ENCODE data around the gene BPIFB3. TPM values are rescaled to one million over a fixed set of nuclear protein-coding genes. Genes with fewer than 3 reads are reported as not detected.

Gene BPIFB3
- total RNA-seq, 1 donor from 2014 or later: not detected

GRCh38 chr20:33037456-33037855, 16.2 kb upstream of the BPIFB3 start:
- Histone ChIP-seq H3K36me3 (no peaks in the 10 kb centered on the region), H3K9me3 (ENCODE audit: low read depth) (no peaks in the 10 kb centered on the region), H3K79me2 (ENCODE audit: low read depth) (no peaks in the 10 kb centered on the region), H3K9ac (no peak overlapping the region), H4K20me1 (ENCODE audit: low read depth) (no peaks in the 10 kb centered on the region), H3K4me1 (no peaks in the 10 kb centered on the region), H3K4me2 (no peak overlapping the region), H3F3A (ENCODE audit: low read depth) (no peaks in the 10 kb centered on the region), H3K27me3 (peaks cover 26% of the 10 kb centered on the region), H2AFZ (replicated peaks) (no peak overlapping the region), H3K27ac (no peak overlapping the region), H3K4me3 (no peak overlapping the region)
- H3K36me3 Mint-ChIP-seq: no peaks in the 10 kb centered on the region
- H3K27me3 Mint-ChIP-seq (ENCODE audit: insufficient read depth, low read depth): peaks cover 13% of the 10 kb centered on the region
- H3K4me3 Mint-ChIP-seq: no peak overlapping the region
- no peak overlapping the region for H3K27ac Mint-ChIP-seq
- no peak for TF ChIP-seq CTCF (IDR thresholded peaks at IDR 0.05)
- TF ChIP-seq EZH2 (IDR thresholded peaks at IDR 0.05): no peak
- TF ChIP-seq EZH2phosphoT487 (IDR thresholded peaks at IDR 0.05): no peak
- DNase-seq (ENCODE audit: low spot score): no peak
- H3K9me3 Mint-ChIP-seq: no peaks in the 10 kb centered on the region
- no peaks in the 10 kb centered on the region for H3K4me1 Mint-ChIP-seq

- no peak for DNase-seq (ENCODE audit: low spot score)
- Histone ChIP-seq H3K27ac (no peak overlapping the region), H3K4me2 (no peak overlapping the region), H2AFZ (replicated peaks) (no peak overlapping the region), H3K9ac (no peak overlapping the region), H3K36me3 (no peaks in the 10 kb centered on the region), H3F3A (ENCODE audit: low read depth) (no peaks in the 10 kb centered on the region), H4K20me1 (ENCODE audit: low read depth) (no peaks in the 10 kb centered on the region), H3K79me2 (ENCODE audit: low read depth) (no peaks in the 10 kb centered on the region), H3K4me1 (no peaks in the 10 kb centered on the region), H3K27me3 (peaks cover 26% of the 10 kb centered on the region), H3K4me3 (no peak overlapping the region), H3K9me3 (ENCODE audit: low read depth) (no peaks in the 10 kb centered on the region)
- TF ChIP-seq EZH2phosphoT487 (IDR thresholded peaks at IDR 0.05) (no peak), CTCF (IDR thresholded peaks at IDR 0.05) (no peak), EZH2 (IDR thresholded peaks at IDR 0.05) (no peak)
- Mint-ChIP-seq H3K36me3 (no peaks in the 10 kb centered on the region), H3K27ac (no peak overlapping the region), H3K4me3 (no peak overlapping the region), H3K9me3 (no peaks in the 10 kb centered on the region), H3K4me1 (no peaks in the 10 kb centered on the region), H3K27me3 (ENCODE audit: insufficient read depth, low read depth) (peaks cover 13% of the 10 kb centered on the region)
These were observed 15.5 kb upstream of the BPIFB3 start for GRCh38 chr20:33038243-33038642.

GRCh38 chr20:33042430-33042829, 11.3 kb upstream of the BPIFB3 start:
- H3K4me3 ChIP-seq: no peak overlapping the region
- TF ChIP-seq CTCF (IDR thresholded peaks at IDR 0.05) (no peak), EZH2phosphoT487 (IDR thresholded peaks at IDR 0.05) (no peak), EZH2 (IDR thresholded peaks at IDR 0.05) (no peak)
- H3K36me3 ChIP-seq: no peaks in the 10 kb centered on the region
- H3K36me3 Mint-ChIP-seq: no peaks in the 10 kb centered on the region
- H3K4me3 Mint-ChIP-seq: no peak overlapping the region
- no peaks in the 10 kb centered on the region for H3K9me3 ChIP-seq (ENCODE audit: low read depth)
- H2AFZ ChIP-seq (replicated peaks): no peak overlapping the region
- no peaks in the 10 kb centered on the region for H3F3A ChIP-seq (ENCODE audit: low read depth)
- H3K27ac Mint-ChIP-seq: no peak overlapping the region
- H4K20me1 ChIP-seq (ENCODE audit: low read depth): no peaks in the 10 kb centered on the region
- H3K4me1 ChIP-seq: no peaks in the 10 kb centered on the region
- no peak for DNase-seq (ENCODE audit: low spot score)
- H3K79me2 ChIP-seq (ENCODE audit: low read depth): no peaks in the 10 kb centered on the region
- no peak overlapping the region for H3K27ac ChIP-seq
- no peak overlapping the region for H3K9ac ChIP-seq
- peaks cover 19% of the 10 kb centered on the region for H3K9me3 Mint-ChIP-seq
- H3K27me3 ChIP-seq: peaks cover 22% of the 10 kb centered on the region
- H3K4me1 Mint-ChIP-seq: no peaks in the 10 kb centered on the region
- no peak overlapping the region for H3K4me2 ChIP-seq
- H3K27me3 Mint-ChIP-seq (ENCODE audit: insufficient read depth, low read depth): peaks cover 7% of the 10 kb centered on the region

All from neural progenitor cell (in vitro differentiated cells).